Trophoblast cell (in vitro differentiated cells and primary cell): ENCODE data around the gene HOXC11.

Source experiments
- DNase-seq, 2 donors: peaks; one replicate each; pipeline ENCODE4 v3.0.0-alpha.2; 2016
- H2AFZ ChIP-seq: 2 replicates; pipeline ENCODE4 v1.6.1; 2013; ENCODE audit warnings: low read length, moderate library complexity, mild to moderate bottlenecking; ENCODE audit not compliant: insufficient read depth, poor library complexity
- H2AK5ac ChIP-seq: 2 replicates; pipeline ENCODE4 v1.6.1; 2013; ENCODE audit warnings: mild to moderate bottlenecking, low read length
- H2BK120ac ChIP-seq: 2 replicates; pipeline ENCODE4 v1.6.1; 2013; ENCODE audit warnings: low read length, mild to moderate bottlenecking, moderate library complexity; ENCODE audit not compliant: insufficient read depth, poor library complexity
- H2BK12ac ChIP-seq: 2 replicates; pipeline ENCODE4 v1.6.1; 2013; ENCODE audit warnings: mild to moderate bottlenecking, low read length, moderate library complexity
- H2BK5ac ChIP-seq: 2 replicates; pipeline ENCODE4 v1.6.1; 2013; ENCODE audit warnings: low read length, low read depth, moderate library complexity, mild to moderate bottlenecking; ENCODE audit not compliant: poor library complexity
- H3K14ac ChIP-seq: 2 replicates; pipeline ENCODE4 v1.6.1; 2013; ENCODE audit warnings: mild to moderate bottlenecking, low read length
- H3K18ac ChIP-seq: 2 replicates; pipeline ENCODE4 v1.6.1; 2013; ENCODE audit warnings: mild to moderate bottlenecking, low read length
- H3K23ac ChIP-seq: 2 replicates; pipeline ENCODE4 v1.6.1; 2013; ENCODE audit warnings: low read length
- H3K27ac ChIP-seq: 2 replicates; pipeline ENCODE4 v1.5.1; 2013; ENCODE audit warnings: low read depth, mild to moderate bottlenecking, inconsistent platforms, low read length, moderate library complexity
- H3K27me3 ChIP-seq: 2 replicates; pipeline ENCODE4 v1.6.1; 2013; ENCODE audit warnings: inconsistent platforms, mild to moderate bottlenecking, low read length, moderate library complexity; ENCODE audit not compliant: insufficient read depth
- H3K36me3 ChIP-seq, 2 experiments: 1 replicate in 1 of 2; 2 replicates in 1 of 2; pipeline ENCODE4 v1.6.1; 2013; ENCODE audit warnings: low read length in 2 of 2, mild to moderate bottlenecking in 2 of 2, moderate library complexity in 1 of 2; ENCODE audit not compliant: insufficient read depth in 2 of 2, control insufficient read depth in 1 of 2
- H3K4ac ChIP-seq: 2 replicates; pipeline ENCODE4 v1.6.1; 2013; ENCODE audit warnings: low read depth, mild to moderate bottlenecking, low read length, moderate library complexity
- H3K4me1 ChIP-seq, 2 experiments: 1 replicate in 1 of 2; 2 replicates in 1 of 2; pipeline ENCODE4 v1.6.1; 2013; ENCODE audit warnings: low read length in 2 of 2, mild to moderate bottlenecking in 2 of 2, moderate library complexity in 1 of 2; ENCODE audit not compliant: insufficient read depth in 2 of 2, control insufficient read depth in 1 of 2
- H3K4me2 ChIP-seq: 2 replicates; pipeline ENCODE4 v1.6.1; 2013; ENCODE audit warnings: inconsistent platforms, mild to moderate bottlenecking, low read length, moderate library complexity
- H3K4me3 ChIP-seq: 2 replicates; pipeline ENCODE4 v1.5.1; 2013; ENCODE audit warnings: mild to moderate bottlenecking, low read depth, low read length, inconsistent platforms
- H3K79me1 ChIP-seq: one replicate; pipeline ENCODE4 v1.6.1; 2013; ENCODE audit warnings: low read length
- H3K79me2 ChIP-seq: 2 replicates; pipeline ENCODE4 v1.6.1; 2013; ENCODE audit warnings: low read length, mild to moderate bottlenecking; ENCODE audit not compliant: control insufficient read depth, insufficient read depth, poor library complexity
- H3K9ac ChIP-seq: 2 replicates; pipeline ENCODE4 v1.6.1; 2013; ENCODE audit warnings: mild to moderate bottlenecking, low read length
- H3K9me3 ChIP-seq: 2 replicates; pipeline ENCODE4 v1.6.1; 2013; ENCODE audit warnings: low read depth, mild to moderate bottlenecking, control low read depth, inconsistent platforms, low read length; ENCODE audit not compliant: insufficient read depth
- H4K12ac ChIP-seq: 2 replicates; pipeline ENCODE4 v1.6.1; 2013; ENCODE audit warnings: low read depth, mild to moderate bottlenecking, low read length, moderate library complexity
- H4K8ac ChIP-seq: 2 replicates; pipeline ENCODE4 v1.6.1; 2013; ENCODE audit warnings: low read depth, mild to moderate bottlenecking, low read length, moderate library complexity
- H4K91ac ChIP-seq: one replicate; pipeline ENCODE4 v1.6.1; 2013; ENCODE audit warnings: low read depth, mild to moderate bottlenecking, low read length, moderate library complexity
- WGBS: extraction: QIAGEN DNeasy Blood & Tissue Kit; methylation state at CpG from one replicate; pipeline ENCODE4 v1.1.7; 2013; ENCODE audit warnings: missing lambda C conversion rate; ENCODE audit not compliant: insufficient read length, insufficient coverage; ENCODE audit errors: extremely low coverage; 5-methylcytosine and 5-hydroxymethylcytosine counted together

HOXC11 gene

GRCh38 chr12:54003625-54004024, 30.7 kb downstream of the HOXC11 start:
- DNase-seq: no peak
- Histone ChIP-seq H3K9ac (no peak overlapping the region), H3K4me2 (no peak overlapping the region), H4K91ac (no peak overlapping the region), H3K4me1 (peaks cover 0 to 3% of the 10 kb centered on the region in 2 experiments), H3K4me3 (no peak overlapping the region), H2BK5ac (no peak overlapping the region), H3K14ac (no peak overlapping the region), H3K27me3 (peaks cover 94% of the 10 kb centered on the region), H4K8ac (no peak overlapping the region), H3K36me3 (no peaks in the 10 kb centered on the region), H3K27ac (no peak overlapping the region), H3K79me2 (no peaks in the 10 kb centered on the region), H3K9me3 (peaks cover 7% of the 10 kb centered on the region), H2AFZ (no peak overlapping the region), H3K18ac (no peak overlapping the region), H3K23ac (no peak overlapping the region), H2BK120ac (no peak overlapping the region), H3K79me1 (no peaks in the 10 kb centered on the region), H2BK12ac (no peak overlapping the region), H3K4ac (no peak overlapping the region), H4K12ac (no peak overlapping the region), H2AK5ac (no peak overlapping the region)
- no CpG with 5 or more reads among the region's 3 CpGs for WGBS

- Histone ChIP-seq H3K4me1 (peaks cover 0 to 3% of the 10 kb centered on the region in 2 experiments), H3K4me2 (no peak overlapping the region), H2BK5ac (no peak overlapping the region), H3K9me3 (peaks cover 8% of the 10 kb centered on the region), H4K8ac (no peak overlapping the region), H2BK120ac (no peak overlapping the region), H3K14ac (no peak overlapping the region), H3K4me3 (no peak overlapping the region), H3K9ac (no peak overlapping the region), H3K18ac (no peak overlapping the region), H2AK5ac (no peak overlapping the region), H3K79me2 (no peaks in the 10 kb centered on the region), H3K23ac (no peak overlapping the region), H2BK12ac (no peak overlapping the region), H4K12ac (no peak overlapping the region), H2AFZ (no peak overlapping the region), H3K36me3 (no peaks in the 10 kb centered on the region), H3K79me1 (no peaks in the 10 kb centered on the region), H3K4ac (no peak overlapping the region), H4K91ac (no peak overlapping the region), H3K27ac (no peak overlapping the region), H3K27me3 (peaks cover 92% of the 10 kb centered on the region)
- WGBS: no CpG with 5 or more reads among the region's 20 CpGs
- DNase-seq: no peak
These were observed 31.3 kb downstream of the HOXC11 start for GRCh38 chr12:54004063-54004840.

GRCh38 chr12:54004841-54005530, 32.1 kb downstream of the HOXC11 start:
- Histone ChIP-seq H2AK5ac (no peak overlapping the region), H2BK120ac (no peak overlapping the region), H3K4me1 (peaks cover 0 to 3% of the 10 kb centered on the region in 2 experiments), H4K8ac (no peak overlapping the region), H2AFZ (no peak overlapping the region), H4K91ac (no peak overlapping the region), H3K36me3 (no peaks in the 10 kb centered on the region), H3K79me1 (no peaks in the 10 kb centered on the region), H3K9me3 (peaks cover 13% of the 10 kb centered on the region), H3K4me2 (no peak overlapping the region), H2BK5ac (no peak overlapping the region), H3K79me2 (no peaks in the 10 kb centered on the region), H3K27me3 (peaks cover 92% of the 10 kb centered on the region), H4K12ac (no peak overlapping the region), H3K4ac (no peak overlapping the region), H2BK12ac (no peak overlapping the region), H3K23ac (no peak overlapping the region), H3K27ac (no peak overlapping the region), H3K9ac (no peak overlapping the region), H3K4me3 (no peak overlapping the region), H3K14ac (no peak overlapping the region), H3K18ac (no peak overlapping the region)
- DNase-seq: no peak
- WGBS: no CpG with 5 or more reads among the region's 31 CpGs

GRCh38 chr12:54005531-54005852, 32.6 kb downstream of the HOXC11 start:
- Histone ChIP-seq H3K79me1 (no peaks in the 10 kb centered on the region), H3K27ac (no peak overlapping the region), H3K4me2 (no peak overlapping the region), H3K4me1 (no peaks in the 10 kb centered on the region), H2AFZ (no peak overlapping the region), H2AK5ac (no peak overlapping the region), H3K18ac (no peak overlapping the region), H2BK120ac (no peak overlapping the region), H4K12ac (no peak overlapping the region), H3K4me3 (no peak overlapping the region), H3K14ac (no peak overlapping the region), H4K8ac (no peak overlapping the region), H3K9me3 (peaks cover 11% of the 10 kb centered on the region), H4K91ac (no peak overlapping the region), H2BK5ac (no peak overlapping the region), H3K79me2 (no peaks in the 10 kb centered on the region), H3K23ac (no peak overlapping the region), H3K36me3 (no peaks in the 10 kb centered on the region), H3K4ac (no peak overlapping the region), H2BK12ac (no peak overlapping the region), H3K9ac (no peak overlapping the region), H3K27me3 (peaks cover 92% of the 10 kb centered on the region)
- WGBS: no CpG with 5 or more reads among the region's 26 CpGs
- no peak for DNase-seq
